PC-9 (cell line): Measurements from ENCODE around the gene CBX4. TPM values are rescaled to one million over a fixed set of nuclear protein-coding genes. Genes with fewer than 3 reads are reported as not detected.

Experiments
- BruUV-seq: library from RNA; stranded (reverse); fragments of 400-500 nt; replicated peaks from 2 replicates; lab custom pipeline; 2021; lab: Mats Ljungman, UMichigan
- CTCF ChIA-PET: fragments of 300-600 bp; sonication (Branson Sonifier 250); formaldehyde crosslinking; loops from one replicate; lab custom pipeline; 2022; ENCODE audit warnings: antibody characterized with exemption; lab: Charles Lee
- POLR2A ChIA-PET: fragments of 300-600 bp; sonication (Branson Sonifier 250); formaldehyde crosslinking; loops from one replicate; lab custom pipeline; 2022; ENCODE audit warnings: antibody characterized with exemption; ENCODE audit not compliant: unreplicated experiment; lab: Charles Lee
- DNase-seq, 2 experiments: peaks; one replicate each; pipeline versions ENCODE4 v3.0.0 to v3.0.0-alpha.2; 2015 to 2022; ENCODE audit warnings: mixed read lengths in 1 of 2
- H2AFZ ChIP-seq: fragments of 200-600 bp; sonication (generic); 2 replicates; pipeline ENCODE4 v1.8.1; 2017; ENCODE audit warnings: antibody characterized with exemption
- H3F3A ChIP-seq: fragments of 200-600 bp; sonication (generic); 2 replicates; pipeline ENCODE4 v1.8.1; 2017; ENCODE audit warnings: antibody characterized with exemption, mild to moderate bottlenecking, low read depth; ENCODE audit not compliant: insufficient read depth
- H3K27ac ChIP-seq: fragments of 200-600 bp; sonication (generic); 2 replicates; pipeline ENCODE4 v1.6.1; 2016; ENCODE audit warnings: mixed run types
- H3K27me3 ChIP-seq: fragments of 200-600 bp; sonication (generic); 2 replicates; pipeline ENCODE4 v1.6.1; 2016; ENCODE audit warnings: low read depth, mixed run types; ENCODE audit not compliant: insufficient read depth
- H3K36me3 ChIP-seq: fragments of 200-600 bp; sonication (generic); 2 replicates; pipeline ENCODE4 v1.6.1; 2016; ENCODE audit warnings: low read depth, mixed run types
- H3K4me1 ChIP-seq: fragments of 200-600 bp; sonication (generic); replicated peaks from 2 replicates; pipeline ENCODE4 v1.6.1; 2016; ENCODE audit warnings: mixed run types; ENCODE audit not compliant: insufficient read depth
- H3K4me2 ChIP-seq: fragments of 200-600 bp; sonication (generic); 2 replicates; pipeline ENCODE4 v1.6.1; 2017; ENCODE audit warnings: mixed run types
- H3K4me3 ChIP-seq: fragments of 200-600 bp; sonication (generic); 2 replicates; pipeline ENCODE4 v1.6.1; 2016; ENCODE audit warnings: mixed run types
- H3K79me2 ChIP-seq: fragments of 200-600 bp; sonication (generic); 2 replicates; pipeline ENCODE4 v1.6.1; 2017; ENCODE audit warnings: low read depth, mixed run types
- H3K9me2 ChIP-seq: fragments of 200-600 bp; sonication (generic); 2 replicates; pipeline ENCODE4 v1.8.1; 2017; ENCODE audit warnings: mild to moderate bottlenecking; ENCODE audit not compliant: insufficient read depth
- H3K9me3 ChIP-seq: fragments of 200-600 bp; sonication (generic); 2 replicates; pipeline ENCODE4 v1.8.1; 2016; ENCODE audit warnings: low read depth; ENCODE audit not compliant: insufficient read depth
- H4K20me1 ChIP-seq: fragments of 200-600 bp; sonication (generic); 2 replicates; pipeline ENCODE4 v1.8.1; 2017; ENCODE audit not compliant: insufficient read depth
- CTCF ChIP-seq: fragments of 200-600 bp; sonication (generic); conservative IDR thresholded peaks from 2 replicates; pipeline ENCODE4 v1.6.1; 2017; ENCODE audit warnings: mixed run types, antibody characterized with exemption, mild to moderate bottlenecking, moderate library complexity
- EZH2 ChIP-seq: fragments of 200-600 bp; sonication (generic); IDR thresholded peaks from 2 replicates; pipeline ENCODE4 v1.8.0; 2017; ENCODE audit warnings: antibody characterized with exemption, low read depth
- intact Hi-C: fragments of 100-400 bp; cut with micrococcal nuclease; formaldehyde crosslinking; loops from one replicate; pipeline ENCODE4 v1.10.0; 2022; ENCODE audit not compliant: unreplicated experiment
- total RNA-seq: library from RNA; stranded (reverse); gene quantifications from 2 replicates; pipeline ENCODE4 v1.2.3, GENCODE V29; 2021

Gene CBX4
- total RNA-seq, 1 experiment from 2014 or later: 32.0 TPM

- H2AFZ ChIP-seq: no peak overlapping the region
- peaks cover 12% of the 10 kb centered on the region for H3K4me1 ChIP-seq
- intact Hi-C loops: no loop called here
- H3K9me3 ChIP-seq: no peaks in the 10 kb centered on the region
- H3K27ac ChIP-seq: no peak overlapping the region
- H3K27me3 ChIP-seq: no peaks in the 10 kb centered on the region
- H3K4me2 ChIP-seq: no peak overlapping the region
- no peaks in the 10 kb centered on the region for H3K9me2 ChIP-seq
- no peaks in the 10 kb centered on the region for H3K36me3 ChIP-seq
- no peak for DNase-seq
- POLR2A ChIA-PET: interaction anchor here (0.5 kb wide), 1 partner anchor 90 kb away, joined by 5 read pairs; no protein-coding TSS in a partner anchor
- H3F3A ChIP-seq: peaks cover 15% of the 10 kb centered on the region; the same call in 1 of the 2 replicates
- TF ChIP-seq EZH2: no peak
- no peak for TF ChIP-seq CTCF
- no peaks in the 10 kb centered on the region for H4K20me1 ChIP-seq
- H3K4me3 ChIP-seq: no peak overlapping the region
- peaks cover 9% of the 10 kb centered on the region for H3K79me2 ChIP-seq
- CTCF ChIA-PET: no interaction called here
- no TSS peak for BruUV-seq
Observed at GRCh38 chr17:79826841-79827578, 12.2 kb downstream of the CBX4 start.

- peaks cover 5% of the 10 kb centered on the region for H3K79me2 ChIP-seq
- peaks cover 7% of the 10 kb centered on the region for H3K4me1 ChIP-seq
- no peak for TF ChIP-seq EZH2
- no peak for TF ChIP-seq CTCF
- H3K9me2 ChIP-seq: no peaks in the 10 kb centered on the region
- no peaks in the 10 kb centered on the region for H3K36me3 ChIP-seq
- H3K9me3 ChIP-seq: no peaks in the 10 kb centered on the region
- no peak overlapping the region for H3K4me3 ChIP-seq
- no peak for DNase-seq
- H2AFZ ChIP-seq: no peak overlapping the region
- intact Hi-C loops: no loop called here
- H3F3A ChIP-seq: peaks cover 10% of the 10 kb centered on the region; the same call in 1 of the 2 replicates
- H3K4me2 ChIP-seq: no peak overlapping the region
- BruUV-seq: no TSS peak
- no peaks in the 10 kb centered on the region for H3K27me3 ChIP-seq
- CTCF ChIA-PET: no interaction called here
- no peaks in the 10 kb centered on the region for H4K20me1 ChIP-seq
- H3K27ac ChIP-seq: no peak overlapping the region
- POLR2A ChIA-PET: no interaction called here
Observed at GRCh38 chr17:79826204-79826680, 13.0 kb downstream of the CBX4 start.

GRCh38 chr17:79825580-79825921 lies 13.7 kb downstream of the CBX4 start:
- CTCF ChIA-PET: no interaction called here
- BruUV-seq: no TSS peak

More at GRCh38 chr17:79825580-79825921, 13.7 kb downstream of the CBX4 start:
- TF ChIP-seq EZH2: no peak
- no peak for TF ChIP-seq CTCF
- POLR2A ChIA-PET: no interaction called here
- Histone ChIP-seq H3K79me2 (no peaks in the 10 kb centered on the region), H3K4me2 (no peak overlapping the region), H3K9me3 (no peaks in the 10 kb centered on the region), H3K9me2 (no peaks in the 10 kb centered on the region), H3K27me3 (no peaks in the 10 kb centered on the region), H3K4me1 (peaks cover under 1% of the 10 kb centered on the region), H2AFZ (no peak overlapping the region), H4K20me1 (no peaks in the 10 kb centered on the region), H3K36me3 (no peaks in the 10 kb centered on the region), H3K27ac (no peak overlapping the region), H3K4me3 (no peak overlapping the region), H3F3A (peaks cover 8% of the 10 kb centered on the region; the same call in 1 of the 2 replicates)
- DNase-seq: no peak
- intact Hi-C loops: no loop called here
